RPMI7951 (cell line): ENCODE results near the gene TRPC4. TPM values are rescaled to one million over a fixed set of nuclear protein-coding genes. Genes with fewer than 3 reads are reported as not detected.
A peak's percentile ranks its signal among the peaks of the same experiment; 100 is the strongest.

ENCODE experiments used
- DNase-seq: peaks from one replicate; pipeline ENCODE4 v3.0.0-alpha.2; 2012; ENCODE audit warnings: low read depth
- total RNA-seq: library from RNA; depleted of rRNA; stranded (reverse); fragments of >200 nt; shearing (Covaris generic); gene quantifications from 2 replicates; pipeline ENCODE4 v1.2.3, GENCODE V29; 2014

Gene TRPC4
- total RNA-seq, 1 experiment from 2014 or later: 1.6 TPM

DNA sequence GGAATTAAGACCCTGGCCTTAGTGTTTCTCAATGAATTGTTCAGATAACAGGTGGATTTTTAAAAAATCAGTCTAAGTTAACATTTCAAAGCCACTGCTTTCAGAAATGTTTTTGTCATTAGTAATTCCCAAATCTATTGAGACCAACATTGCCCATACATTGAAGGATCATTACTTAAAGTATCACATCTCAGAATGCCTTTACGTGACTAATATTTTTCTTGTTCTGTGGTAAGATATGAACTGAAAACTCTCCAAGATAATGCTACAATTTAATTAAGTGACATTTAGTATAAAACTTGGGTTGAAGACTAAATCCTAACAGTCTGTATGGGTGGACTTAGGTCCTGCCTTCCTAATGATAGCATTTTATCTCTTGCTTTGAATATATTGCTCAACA lies 211.6 kb downstream of the TRPC4 start:
- no peak for DNase-seq

- peak; percentile 62 for DNase-seq
These were observed 212.4 kb downstream of the TRPC4 start for GRCh38 chr13:37657134-37657533.

DNA sequence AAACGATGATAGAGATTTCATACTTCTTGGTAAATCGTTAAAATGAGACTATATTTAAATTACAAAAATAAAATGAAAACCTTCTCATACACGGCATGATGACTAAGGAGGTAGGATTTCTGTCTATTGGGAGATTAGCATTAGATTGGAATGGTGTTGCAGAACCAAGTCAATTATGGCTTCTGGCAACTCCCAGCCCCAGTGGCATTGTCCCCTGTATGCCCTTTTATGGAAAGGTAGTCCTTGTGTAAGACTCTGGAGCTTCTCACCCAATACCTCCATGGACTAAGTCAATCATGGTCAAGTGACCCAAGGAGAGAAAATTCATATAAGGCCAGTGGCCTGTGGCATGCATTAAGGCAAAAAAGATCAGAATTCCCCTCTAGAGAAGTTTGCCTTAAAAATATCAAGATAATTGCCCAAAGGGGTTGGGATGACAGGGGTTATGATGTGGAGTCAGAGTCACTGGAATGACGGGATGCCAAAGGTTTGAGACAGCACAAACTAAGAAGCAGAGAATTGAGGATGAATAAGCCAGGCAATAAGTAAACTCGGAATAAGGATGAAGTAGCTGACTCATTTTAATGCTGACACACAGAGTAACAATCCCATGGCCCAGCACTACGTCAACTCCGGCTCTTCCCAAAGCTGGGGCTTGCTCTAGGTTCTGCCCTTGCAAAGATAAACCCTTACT lies 213.2 kb downstream of the TRPC4 start:
- peak; percentile 92 for DNase-seq

GRCh38 chr13:37652596-37652995 lies 217.0 kb downstream of the TRPC4 start:
- peak; percentile 53 for DNase-seq

GRCh38 chr13:37651891-37652290 lies 217.7 kb downstream of the TRPC4 start:
- peak; percentile 64 for DNase-seq

DNA sequence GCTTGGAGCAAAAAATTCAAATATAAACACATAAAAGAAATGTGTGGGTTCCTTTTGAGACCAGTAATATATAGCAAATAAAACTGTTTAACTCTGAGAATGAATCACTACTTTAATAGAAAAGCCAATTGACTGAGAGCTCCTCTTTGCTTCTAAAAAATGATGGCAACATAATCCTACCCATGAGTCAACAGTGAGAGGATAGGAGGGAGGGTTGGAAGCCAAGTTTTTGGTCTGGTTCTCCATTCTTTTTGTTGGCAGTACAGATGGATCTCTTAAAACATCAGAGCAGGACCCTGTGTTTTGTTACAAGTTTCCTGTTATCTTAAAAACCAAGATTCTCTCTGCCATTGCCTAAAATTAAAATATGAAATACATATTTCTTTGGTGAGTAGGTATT lies 221.0 kb downstream of the TRPC4 start:
- DNase-seq: peak; percentile 40

DNA sequence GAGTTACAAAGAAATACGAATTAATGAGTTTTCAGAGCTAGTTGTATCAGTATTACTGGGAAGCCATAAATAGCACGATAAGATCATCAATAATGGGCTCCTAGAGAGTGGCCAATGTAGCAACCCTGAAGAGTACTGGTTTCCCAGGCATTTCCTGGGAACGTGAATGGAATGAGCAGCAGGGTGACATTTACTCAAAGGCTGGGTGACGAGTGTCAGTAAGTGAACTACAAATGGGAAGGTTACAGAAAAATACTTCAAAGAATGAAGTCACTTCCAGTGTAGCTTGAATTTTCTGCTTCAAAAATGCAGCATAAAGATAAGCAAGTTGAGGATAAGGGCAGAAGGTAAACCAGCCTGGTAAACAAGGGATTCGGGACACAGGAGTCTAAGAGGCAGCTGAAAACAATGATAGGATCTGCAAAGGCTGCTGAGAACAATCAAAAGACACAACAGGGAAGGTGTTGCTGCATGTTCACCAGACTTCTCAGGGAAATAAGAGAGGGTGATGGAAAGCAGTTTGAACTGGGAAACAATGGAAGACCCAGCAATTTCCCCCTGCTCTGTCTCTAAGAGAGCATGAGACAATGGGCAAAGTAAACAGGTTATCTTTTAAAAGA lies 222.4 kb downstream of the TRPC4 start:
- DNase-seq: no peak

GRCh38 chr13:37646531-37646930 lies 223.0 kb downstream of the TRPC4 start:
- DNase-seq: no peak

- no peak for DNase-seq
These were observed 224.3 kb downstream of the TRPC4 start for GRCh38 chr13:37645181-37645740.

GRCh38 chr13:37641391-37641790 lies 228.2 kb downstream of the TRPC4 start:
- no peak for DNase-seq

DNA sequence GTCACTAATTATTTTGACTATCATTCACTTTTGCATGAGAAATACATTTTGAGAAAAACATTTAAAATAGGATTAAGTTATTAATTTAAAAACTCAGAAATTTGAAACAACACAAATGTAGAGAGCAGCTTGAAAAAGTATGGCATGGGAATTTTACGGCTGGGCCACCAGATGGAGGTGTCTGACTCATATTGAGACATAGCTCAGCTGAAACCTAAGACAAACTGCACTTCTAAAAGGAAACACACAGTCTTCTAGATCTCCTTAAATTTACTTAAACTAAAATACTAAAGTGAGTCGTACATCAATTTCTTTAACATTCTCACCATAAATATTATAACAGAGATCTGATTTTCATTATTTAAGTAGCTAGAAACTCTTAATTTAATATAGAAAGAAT lies 229.1 kb downstream of the TRPC4 start:
- DNase-seq: peak; percentile 63

- no peak for DNase-seq
These were observed 232.9 kb downstream of the TRPC4 start for GRCh38 chr13:37636701-37637100.

- no peak for DNase-seq
These were observed 237.3 kb downstream of the TRPC4 start for GRCh38 chr13:37632294-37632693.

GRCh38 chr13:37627428-37627827 lies 242.1 kb downstream of the TRPC4 start:
- no peak for DNase-seq

- DNase-seq: peak; percentile 86
These were observed 247.7 kb downstream of the TRPC4 start for GRCh38 chr13:37621811-37622361.

DNA sequence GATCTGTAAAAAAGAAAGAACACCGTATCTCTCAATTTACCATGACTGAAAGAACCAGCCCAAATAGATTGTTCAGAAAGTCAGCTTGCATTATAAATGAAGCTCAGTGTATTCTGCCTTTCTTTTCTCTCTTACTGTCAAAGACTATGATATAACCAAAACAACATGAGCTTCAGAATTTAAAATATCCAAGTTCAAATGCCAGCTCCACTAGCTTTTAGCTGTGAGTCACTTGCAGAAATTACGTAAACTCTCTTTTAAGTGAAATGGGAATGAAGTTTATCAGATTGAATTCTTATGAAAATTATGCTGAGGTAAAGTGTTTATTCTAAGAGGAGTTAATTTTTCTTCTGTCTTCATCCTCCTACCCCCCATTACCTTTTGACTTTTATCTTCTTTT lies 251.0 kb downstream of the TRPC4 start:
- peak; percentile 48 for DNase-seq

GRCh38 chr13:37617173-37617572 lies 252.4 kb downstream of the TRPC4 start:
- DNase-seq: peak; percentile 84

DNA sequence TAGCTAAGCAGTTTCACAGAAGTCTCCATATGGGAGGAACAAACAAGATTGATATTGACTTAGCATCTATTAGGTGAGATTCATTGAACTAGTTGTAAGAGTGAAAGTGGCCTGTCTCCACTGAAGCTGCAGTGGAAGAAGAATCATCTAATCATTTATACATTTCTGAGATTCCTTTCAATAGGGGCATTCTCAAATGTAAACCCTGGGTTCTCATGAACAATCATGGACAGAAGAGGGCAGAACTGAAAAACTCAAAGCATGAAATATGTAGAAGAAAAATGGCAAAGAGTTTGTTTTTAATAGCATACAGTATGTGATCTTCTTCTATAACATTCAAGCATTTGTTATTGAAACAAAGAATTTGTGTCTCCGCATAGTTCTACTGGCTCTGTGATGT lies 253.4 kb downstream of the TRPC4 start:
- no peak for DNase-seq

DNA sequence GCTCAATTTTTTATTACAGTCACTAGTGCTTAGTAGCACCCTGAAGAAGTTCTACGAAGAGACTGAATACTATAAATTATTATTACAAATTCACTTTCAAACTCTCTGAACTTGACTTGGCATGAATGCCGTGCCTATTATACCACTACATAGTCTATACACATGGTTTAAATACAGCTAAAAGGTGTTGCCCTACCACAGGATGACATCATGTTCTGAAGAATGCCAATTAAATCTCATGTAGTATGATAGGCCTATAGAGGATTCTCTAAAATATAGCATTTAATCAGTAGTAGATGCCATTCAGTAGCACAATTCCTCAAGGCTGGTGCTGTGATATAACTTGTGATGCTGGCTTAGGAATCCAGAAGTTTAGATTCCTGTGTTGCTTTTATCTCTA lies 254.3 kb downstream of the TRPC4 start:
- peak; percentile 29 for DNase-seq

GRCh38 chr13:37613638-37614037 lies 255.9 kb downstream of the TRPC4 start:
- no peak for DNase-seq

GRCh38 chr13:37613236-37613635 lies 256.3 kb downstream of the TRPC4 start:
- DNase-seq: no peak

- no peak for DNase-seq
These were observed 260.7 kb downstream of the TRPC4 start for GRCh38 chr13:37608750-37609339.
